ENCODE data around the gene METTL24.
"Not testable (repeated sequence)": the region's sequence is repeated elsewhere in the genome, so short reads cannot be mapped to it uniquely, and the experiment has no call there.

Gene METTL24

GRCh38 chr6:110359556-110359955 lies 1.4 kb upstream of the METTL24 start:
- DNase-seq, result no peak

- no peak for DNase-seq
These were observed 508 bp upstream of the METTL24 start for GRCh38 chr6:110358553-110359160.

DNA sequence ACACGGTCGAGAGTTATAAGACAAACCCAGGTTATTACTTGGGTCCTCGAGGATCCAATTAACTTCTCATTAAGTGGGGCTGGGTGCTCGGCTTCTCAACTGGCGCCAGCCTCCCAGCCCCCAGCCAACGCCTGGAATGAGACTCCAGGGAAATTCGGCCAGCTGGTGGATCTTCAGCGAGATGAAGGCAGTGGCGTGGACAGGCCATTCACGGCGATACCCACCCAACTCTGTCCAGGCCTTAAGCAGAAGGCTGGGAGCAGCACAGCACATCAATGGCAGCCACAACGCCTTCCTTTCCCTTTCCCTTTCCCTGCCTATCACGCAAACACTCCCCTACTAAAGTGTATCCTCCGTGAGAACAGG lies 868 bp downstream of the METTL24 start:
- DNase-seq, result no peak

- no peak for DNase-seq
These were observed 1.4 kb downstream of the METTL24 start for GRCh38 chr6:110356778-110357177.

DNA sequence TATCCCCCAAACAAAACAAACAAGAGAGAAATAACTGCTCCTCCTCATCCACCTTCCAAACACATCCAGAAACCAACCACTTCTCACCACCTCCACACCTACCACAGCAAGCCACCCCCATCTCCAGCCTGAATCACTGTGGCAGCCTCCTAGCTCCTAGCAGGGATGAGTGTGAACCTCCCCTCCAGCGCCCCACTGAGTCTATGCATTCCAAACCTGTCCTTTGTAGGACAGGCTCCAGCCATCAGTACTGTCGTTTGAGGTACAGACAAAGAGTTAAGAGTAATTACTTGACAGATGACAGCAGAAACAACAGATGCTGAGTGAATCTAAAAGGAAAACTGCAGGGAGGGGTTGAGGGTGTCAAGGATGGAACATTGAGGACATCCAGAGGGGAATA lies 2.4 kb downstream of the METTL24 start:
- no peak for DNase-seq

GRCh38 chr6:110355022-110355421 lies 3.1 kb downstream of the METTL24 start:
- no peak for DNase-seq

DNA sequence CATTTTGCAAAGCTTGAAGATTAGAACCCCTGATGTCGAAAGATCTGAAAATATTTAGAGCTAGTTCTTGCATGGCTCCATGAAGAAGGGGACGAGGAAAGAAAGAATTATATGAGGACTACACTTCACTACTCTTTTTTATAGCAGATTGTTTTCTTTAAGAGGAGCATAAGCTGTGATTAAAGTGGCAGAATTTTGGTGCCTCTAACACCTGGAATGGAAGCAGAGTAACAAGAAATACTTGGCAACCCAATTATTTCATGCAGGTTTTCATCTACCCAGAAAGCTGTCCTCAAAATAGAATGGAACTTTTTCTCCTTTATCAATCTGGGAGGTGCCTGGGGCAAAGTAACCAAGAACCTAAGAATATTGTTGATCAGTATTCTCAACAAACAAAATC lies 4.0 kb downstream of the METTL24 start:
- DNase-seq, result no peak

DNA sequence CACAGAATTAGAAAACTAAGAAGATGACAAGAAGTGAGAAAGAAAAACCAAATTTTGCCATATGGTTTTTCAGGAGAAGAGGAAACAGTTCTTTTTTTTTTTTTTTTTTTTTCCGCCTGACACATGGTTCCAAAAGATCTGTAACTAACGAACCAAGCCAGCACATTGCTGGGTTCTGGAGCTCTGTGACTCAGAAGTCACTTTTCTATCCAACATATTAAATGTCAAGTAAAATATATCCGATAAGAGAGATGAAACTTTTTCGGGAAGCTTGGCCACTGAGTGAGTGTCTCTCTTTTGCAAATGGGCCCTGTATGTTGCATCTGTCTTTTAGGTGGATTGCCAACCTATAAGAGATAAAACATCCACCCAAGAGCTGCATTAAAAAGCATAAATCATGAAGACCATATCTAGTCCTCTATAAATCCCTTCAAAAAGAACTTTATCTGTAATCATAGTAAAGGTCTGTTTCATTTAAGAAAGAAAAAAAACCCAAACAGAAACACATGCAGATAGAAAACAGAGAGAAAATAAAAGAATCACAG lies 4.6 kb downstream of the METTL24 start:
- DNase-seq, result no peak

DNA sequence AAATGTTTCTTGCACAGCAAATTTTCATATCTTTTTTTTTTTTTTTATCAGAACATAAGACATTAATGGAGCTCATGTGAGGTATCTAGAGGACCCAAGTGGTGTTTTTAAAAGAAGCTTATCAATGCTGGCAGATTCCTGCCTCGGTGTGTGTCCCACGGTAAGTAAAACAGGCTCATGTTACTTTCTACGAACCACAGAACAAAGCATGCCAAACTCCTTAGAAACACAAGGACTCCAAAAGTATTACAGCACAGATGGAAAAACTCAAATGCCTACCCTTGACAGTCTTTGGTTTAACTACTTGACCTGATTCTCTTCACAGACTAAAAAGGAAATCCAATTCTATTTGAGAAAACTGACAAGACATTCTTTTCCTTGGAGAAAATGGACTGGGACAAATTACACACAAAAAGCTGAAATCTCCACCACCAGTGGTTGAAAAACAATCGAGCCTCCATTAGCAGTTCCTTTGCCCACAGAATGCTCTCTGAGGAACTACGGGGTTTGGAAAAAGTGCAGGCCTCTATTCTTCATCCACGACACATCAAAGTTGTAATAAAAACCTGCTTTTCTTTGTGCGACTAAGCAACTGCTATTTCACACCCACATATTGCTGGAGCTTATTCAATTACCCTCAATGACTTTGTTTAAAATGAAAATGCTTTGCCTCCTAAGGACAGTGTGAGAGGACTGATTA lies 5.4 kb downstream of the METTL24 start:
- no peak for DNase-seq

GRCh38 chr6:110351986-110352385 lies 6.2 kb downstream of the METTL24 start:
- no peak for DNase-seq

DNA sequence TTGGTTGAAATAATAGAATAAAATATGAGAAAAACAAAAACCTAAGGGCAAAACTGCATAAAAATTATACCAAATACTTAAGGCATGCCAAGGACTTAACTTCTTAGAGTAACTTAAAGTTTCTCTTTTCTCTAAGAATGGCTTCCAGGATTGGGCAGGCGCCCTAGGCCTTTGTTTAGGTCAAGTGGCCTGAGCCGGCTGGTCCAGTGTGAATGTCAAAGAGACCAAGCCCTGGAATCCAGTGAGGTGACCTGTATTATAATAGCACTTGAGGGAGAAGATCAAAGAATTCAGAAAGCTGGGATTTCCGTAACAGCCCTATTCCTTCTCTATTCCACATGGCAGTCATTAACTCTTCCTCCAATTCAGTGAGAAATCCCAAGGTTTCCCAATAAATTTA lies 6.6 kb downstream of the METTL24 start:
- DNase-seq, result no peak

GRCh38 chr6:110350593-110350992 lies 7.6 kb downstream of the METTL24 start:
- DNase-seq, result not testable (repeated sequence)

DNA sequence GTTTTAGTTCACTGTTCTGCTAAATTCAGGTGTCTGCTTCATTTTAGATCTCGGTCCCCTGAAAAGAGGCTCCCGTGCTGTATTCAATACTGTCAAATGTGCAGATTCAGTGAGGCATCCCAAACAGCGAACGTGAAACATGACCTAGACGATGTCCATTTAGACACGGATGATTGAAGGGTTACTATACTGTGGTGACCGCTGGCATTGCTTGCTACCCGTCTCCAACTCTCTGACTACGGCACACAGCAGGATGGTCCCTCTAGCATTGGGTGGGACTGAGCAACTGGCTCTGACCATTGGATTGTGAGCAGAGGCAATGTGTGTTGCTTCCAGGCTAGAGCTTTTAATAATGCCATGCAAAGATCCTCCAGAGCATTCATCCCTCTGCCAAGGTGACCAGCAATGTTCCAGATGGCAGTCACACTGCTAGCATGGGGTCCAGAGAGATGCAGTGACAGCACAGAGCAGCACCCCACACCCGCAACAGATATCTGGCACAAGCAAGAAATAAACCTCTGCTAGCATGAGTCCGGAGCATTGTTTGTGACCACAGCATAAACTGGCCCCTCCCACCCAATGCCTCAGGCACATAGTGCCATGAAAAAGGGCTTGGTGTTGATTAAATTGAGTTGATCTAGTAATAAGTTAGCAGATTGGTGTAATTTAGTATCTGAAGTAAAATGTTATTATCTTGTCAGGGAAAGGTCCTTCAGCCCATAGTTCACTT lies 9.0 kb downstream of the METTL24 start:
- DNase-seq, result no peak

DNA sequence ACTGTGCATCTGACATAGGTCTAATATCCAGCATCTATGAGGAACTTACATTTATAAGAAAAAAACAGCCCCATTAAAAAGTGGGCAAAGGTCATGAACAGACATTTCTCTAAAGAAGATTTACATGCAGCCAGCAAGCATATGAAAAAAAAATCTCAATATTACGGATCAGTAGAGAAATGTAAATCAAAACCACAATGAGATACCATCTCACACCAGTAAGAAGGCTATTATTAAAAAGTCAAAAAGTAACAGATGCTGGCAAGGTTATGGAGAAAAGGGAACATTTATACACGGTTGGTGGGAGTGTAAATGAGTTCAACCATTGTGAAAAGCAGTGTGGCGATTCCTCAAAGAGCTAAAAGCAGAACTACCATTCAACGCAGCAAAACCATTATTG lies 13.1 kb downstream of the METTL24 start:
- DNase-seq, result no peak

- DNase-seq, result no peak
These were observed 15.4 kb downstream of the METTL24 start for GRCh38 chr6:110342759-110343158.

DNA sequence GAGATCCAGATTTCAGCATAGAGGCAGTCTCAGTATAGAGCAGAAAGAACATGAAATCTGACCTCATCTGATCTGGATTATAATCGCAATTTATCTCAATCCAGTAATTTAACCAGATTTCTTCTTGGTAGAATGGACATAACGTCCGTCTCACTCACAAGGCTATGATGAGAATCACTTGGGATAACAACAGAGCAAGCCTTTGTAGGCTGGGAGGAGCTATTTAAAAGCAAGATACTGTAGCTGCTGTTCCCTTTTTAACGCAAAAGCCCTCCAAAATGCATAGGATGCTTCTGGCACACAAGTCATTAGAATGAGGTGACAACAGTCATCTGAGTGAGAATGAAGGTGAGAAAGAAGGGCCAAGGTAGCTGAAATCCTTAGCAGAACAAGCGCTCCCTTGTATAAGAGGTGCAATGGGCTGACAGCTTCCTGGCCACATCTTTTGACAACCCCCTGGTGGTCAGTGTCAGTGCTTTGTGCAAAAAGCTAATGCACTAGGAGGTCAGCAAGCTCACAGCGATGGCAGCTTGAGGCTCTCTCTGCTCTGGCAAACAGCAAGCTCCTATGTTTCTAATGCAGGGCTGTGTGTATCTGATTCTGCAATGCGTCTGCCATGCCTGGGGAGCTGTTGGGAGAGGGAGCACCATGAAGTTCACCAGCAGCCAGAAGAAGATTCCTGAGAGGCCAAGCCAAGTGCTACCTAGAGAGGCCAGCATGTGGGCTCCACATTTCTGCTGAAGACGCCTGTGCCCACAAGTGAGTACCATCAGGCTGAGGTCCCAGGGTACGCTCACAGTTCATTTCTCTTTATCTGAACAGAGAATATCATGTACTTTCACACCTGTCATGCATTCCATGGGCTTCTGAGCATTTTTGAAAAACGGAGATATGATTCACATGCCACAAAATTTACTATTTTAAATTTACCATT lies 16.2 kb downstream of the METTL24 start:
- no peak for DNase-seq

GRCh38 chr6:110341067-110341466 lies 17.1 kb downstream of the METTL24 start:
- no peak for DNase-seq

GRCh38 chr6:110340392-110340965 lies 17.7 kb downstream of the METTL24 start:
- no peak for DNase-seq

DNA sequence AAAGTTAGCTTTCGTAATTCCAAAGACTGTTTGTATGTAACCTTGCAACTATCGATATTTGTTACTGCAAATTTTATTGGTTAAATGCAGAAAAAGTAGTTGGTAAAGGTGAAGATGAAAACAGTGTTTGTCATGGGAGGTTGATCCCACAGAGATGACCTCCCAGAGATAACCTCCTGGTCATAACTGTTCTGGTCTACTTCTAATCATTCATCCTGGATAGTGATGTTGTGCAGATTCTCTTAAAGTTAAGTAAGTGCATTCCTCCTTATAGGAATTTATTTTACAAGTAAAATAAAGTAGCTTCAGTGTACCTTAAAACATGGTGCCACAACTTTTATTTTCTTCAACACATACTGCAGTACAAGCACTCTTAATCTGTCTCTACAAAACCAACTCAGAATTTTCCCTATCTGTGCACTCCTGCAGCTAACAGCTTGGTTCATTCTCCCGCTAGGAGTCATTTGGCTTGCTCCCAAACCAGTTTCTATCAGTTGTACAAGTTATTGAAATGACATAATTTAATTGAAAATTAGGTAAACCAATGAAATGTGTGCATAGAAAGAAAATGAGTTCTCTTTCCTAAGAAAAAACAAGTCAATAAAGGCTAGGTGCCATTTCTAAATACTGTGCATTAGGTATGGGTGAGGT lies 19.2 kb downstream of the METTL24 start:
- DNase-seq, result no peak

GRCh38 chr6:110337486-110337885 lies 20.7 kb downstream of the METTL24 start:
- no peak for DNase-seq

GRCh38 chr6:110334423-110335180 lies 23.5 kb downstream of the METTL24 start:
- no peak for DNase-seq
